H1 (cell line): ENCODE data around the gene SLC32A1. TPM values are rescaled to one million over a fixed set of nuclear protein-coding genes. Genes with fewer than 3 reads are reported as not detected.

ENCODE experiments used
- CTCF ChIA-PET: fragments of 300-600 bp; sonication (Branson Sonifier 250); formaldehyde crosslinking; loops from one replicate; lab custom pipeline; 2021; ENCODE audit not compliant: partially characterized antibody; lab: Charles Lee
- POLR2A ChIA-PET: fragments of 300-600 bp; sonication (Branson Sonifier 250); formaldehyde crosslinking; loops from one replicate; lab custom pipeline; 2021; ENCODE audit warnings: inconsistent platforms; ENCODE audit not compliant: partially characterized antibody; lab: Charles Lee
- DNase-seq, 2 experiments: peaks; one replicate each; pipeline versions ENCODE4 v3.0.0 to v3.0.0-alpha.2; 2010 to 2022; ENCODE audit warnings: low spot score in 2 of 2, low read depth in 1 of 2, mixed read lengths in 1 of 2
- FAIRE-seq: peaks from 2 replicates; lab custom pipeline; 2011; peaks lifted over from hg19 to GRCh38; lab: Jason Lieb, UNC
- H2AFZ ChIP-seq: 2 replicates; pipeline ENCODE4 v1.8.1; 2012; ENCODE audit warnings: low read length, inconsistent platforms
- H2AK5ac ChIP-seq: 2 replicates; pipeline ENCODE4 v1.6.1; 2013; ENCODE audit warnings: low read depth, low read length
- H2BK120ac ChIP-seq: replicated peaks from 2 replicates; pipeline ENCODE3; 2013; ENCODE audit warnings: low read depth, low read length, inconsistent platforms
- H2BK12ac ChIP-seq: 2 replicates; pipeline ENCODE4 v1.6.1; 2013; ENCODE audit warnings: low read depth, low read length
- H2BK15ac ChIP-seq: 2 replicates; pipeline ENCODE4 v1.6.1; 2013; ENCODE audit warnings: low read length
- H2BK20ac ChIP-seq: 2 replicates; pipeline ENCODE4 v1.6.1; 2013; ENCODE audit warnings: low read length
- H2BK5ac ChIP-seq: 2 replicates; pipeline ENCODE4 v1.6.1; 2013; ENCODE audit warnings: low read depth, low read length
- H3K14ac ChIP-seq: 2 replicates; pipeline ENCODE4 v1.6.1; 2013; ENCODE audit warnings: inconsistent platforms; ENCODE audit not compliant: insufficient read length
- H3K18ac ChIP-seq: 2 replicates; pipeline ENCODE4 v1.6.1; 2013; ENCODE audit warnings: low read length; ENCODE audit errors: extremely low read depth
- H3K23ac ChIP-seq: 2 replicates; pipeline ENCODE4 v1.6.1; 2013; ENCODE audit warnings: inconsistent platforms; ENCODE audit not compliant: insufficient read length
- H3K23me2 ChIP-seq: 2 replicates; pipeline ENCODE4 v1.6.1; 2013; ENCODE audit warnings: low read depth, low read length
- H3K27ac ChIP-seq: 2 replicates; pipeline ENCODE4 v1.6.1; 2011; ENCODE audit warnings: low read depth, low read length, inconsistent platforms
- H3K27me3 ChIP-seq, 4 experiments: replicated peaks in 1 of 4; 1 replicate in 1 of 4; 2 replicates in 3 of 4; pipeline versions ENCODE4 v1.6.1 to v1.8.1; 2011 to 2013; ENCODE audit warnings: low read length in 3 of 4, mild to moderate bottlenecking in 3 of 4, inconsistent platforms in 2 of 4, mixed read lengths in 2 of 4, moderate library complexity in 1 of 4; ENCODE audit not compliant: control insufficient read depth in 3 of 4, insufficient read depth in 3 of 4; ENCODE audit errors: extremely low read depth in 1 of 4
- H3K36me3 ChIP-seq, 4 experiments: 2 replicates each; pipeline versions ENCODE4 v1.6.1 to v1.8.1; 2011 to 2013; ENCODE audit warnings: mild to moderate bottlenecking in 4 of 4, low read length in 3 of 4, moderate library complexity in 2 of 4, control low read depth in 1 of 4, inconsistent platforms in 1 of 4; ENCODE audit not compliant: insufficient read depth in 4 of 4, control insufficient read depth in 2 of 4
- H3K4ac ChIP-seq: replicated peaks from 2 replicates; pipeline ENCODE3; 2013; ENCODE audit warnings: low read length, low read depth, mixed read lengths, inconsistent platforms; ENCODE audit not compliant: insufficient read length
- H3K4me1 ChIP-seq, 4 experiments: replicated peaks in 1 of 4; 1 replicate in 1 of 4; 2 replicates in 3 of 4; pipeline versions ENCODE4 v1.6.1 to v1.8.1; 2011 to 2013; ENCODE audit warnings: low read length in 3 of 4, inconsistent platforms in 2 of 4, mixed read lengths in 1 of 4; ENCODE audit not compliant: insufficient read depth in 4 of 4, control insufficient read depth in 3 of 4
- H3K4me2 ChIP-seq, 2 experiments: 2 replicates each; pipeline versions ENCODE4 v1.6.1 to v1.8.1; 2011 to 2013; ENCODE audit warnings: low read depth in 2 of 2, low read length in 2 of 2, control low read depth in 1 of 2, inconsistent platforms in 1 of 2, mild to moderate bottlenecking in 1 of 2; ENCODE audit not compliant: insufficient read depth in 1 of 2
- H3K4me3 ChIP-seq, 4 experiments: fragments of 200-600, 300-600 bp in 1 of 4; sonication (generic), shearing (Covaris generic), sonication (Bioruptor Twin) in 1 of 4; 2 replicates each; pipeline versions ENCODE4 v1.5.1 to v1.8.1; 2011 to 2016; ENCODE audit warnings: low read length in 4 of 4, low read depth in 3 of 4, control low read depth in 2 of 4, inconsistent platforms in 2 of 4, mild to moderate bottlenecking in 2 of 4, mixed read lengths in 1 of 4, moderate library complexity in 1 of 4; ENCODE audit not compliant: insufficient read depth in 2 of 4; ENCODE audit errors: extremely low read depth in 1 of 4
- H3K56ac ChIP-seq: replicated peaks from 2 replicates; pipeline ENCODE3; 2013; ENCODE audit warnings: low read depth, mild to moderate bottlenecking, mixed read lengths, low read length, inconsistent platforms; ENCODE audit not compliant: insufficient read length
- H3K79me1 ChIP-seq: 2 replicates; pipeline ENCODE4 v1.6.1; 2013; ENCODE audit warnings: low read depth, low read length, control low read depth
- H3K79me2 ChIP-seq, 2 experiments: 2 replicates each; pipeline versions ENCODE4 v1.6.1 to v1.8.1; 2012 to 2013; ENCODE audit warnings: low read length in 2 of 2, mild to moderate bottlenecking in 2 of 2, inconsistent platforms in 1 of 2; ENCODE audit not compliant: insufficient read depth in 2 of 2, control insufficient read depth in 1 of 2
- H3K9ac ChIP-seq, 4 experiments: replicated peaks in 1 of 4; 1 replicate in 1 of 4; 2 replicates in 3 of 4; pipeline versions ENCODE4 v1.6.1 to v1.8.1; 2011 to 2013; ENCODE audit warnings: low read depth in 3 of 4, low read length in 3 of 4, control low read depth in 2 of 4, mild to moderate bottlenecking in 2 of 4, moderate library complexity in 2 of 4, inconsistent platforms in 1 of 4; ENCODE audit errors: extremely low read depth in 1 of 4
- H3K9me3 ChIP-seq, 2 experiments: 2 replicates each; pipeline versions ENCODE4 v1.6.1 to v1.8.1; 2012 to 2013; ENCODE audit warnings: mild to moderate bottlenecking in 2 of 2, moderate library complexity in 2 of 2, control low read depth in 1 of 2, inconsistent platforms in 1 of 2, low read depth in 1 of 2, low read length in 1 of 2, mixed read lengths in 1 of 2; ENCODE audit not compliant: insufficient read depth in 2 of 2
- H4K20me1 ChIP-seq, 2 experiments: replicated peaks in 1 of 2; 2 replicates each; pipeline versions ENCODE3 to v1.8.1; 2011 to 2013; ENCODE audit warnings: inconsistent platforms in 2 of 2, low read length in 2 of 2, mild to moderate bottlenecking in 1 of 2; ENCODE audit not compliant: insufficient read depth in 2 of 2, control insufficient read depth in 1 of 2
- H4K5ac ChIP-seq: 2 replicates; pipeline ENCODE4 v1.6.1; 2013; ENCODE audit warnings: low read length, low read depth, mixed read lengths, inconsistent platforms; ENCODE audit not compliant: insufficient read length
- H4K8ac ChIP-seq: 2 replicates; pipeline ENCODE4 v1.8.0; 2013; ENCODE audit warnings: mild to moderate bottlenecking, moderate library complexity, low read length, inconsistent platforms; ENCODE audit not compliant: insufficient read depth; ENCODE audit errors: extremely low read depth
- H4K91ac ChIP-seq: replicated peaks from 2 replicates; pipeline ENCODE3; 2013; ENCODE audit warnings: low read length, mixed read lengths, inconsistent platforms; ENCODE audit not compliant: insufficient read length
- ATF3 ChIP-seq: IDR thresholded peaks from 2 replicates; pipeline ENCODE4 v1.6.1; 2011; ENCODE audit warnings: low read depth, mild to moderate bottlenecking, low read length; ENCODE audit not compliant: insufficient read depth
- CHD2 ChIP-seq: IDR thresholded peaks from 2 replicates; pipeline ENCODE4 v1.6.1; 2012; ENCODE audit warnings: low read length, improper control_type of control experiment
- EGR1 ChIP-seq: IDR thresholded peaks from 2 replicates; pipeline ENCODE4 v1.6.1; 2011; ENCODE audit warnings: low read depth, low read length, borderline replicate concordance
- POLR2A ChIP-seq, 2 experiments: IDR thresholded peaks; 1 replicate in 1 of 2; 2 replicates in 1 of 2; pipeline ENCODE4 v1.6.1; 2011; ENCODE audit warnings: low read depth in 2 of 2, low read length in 2 of 2, mild to moderate bottlenecking in 2 of 2; ENCODE audit errors: control extremely low read depth in 1 of 2
- RBBP5 ChIP-seq: IDR thresholded peaks from 2 replicates; pipeline ENCODE4 v1.7.1; 2012; ENCODE audit warnings: low read depth, mild to moderate bottlenecking, inconsistent platforms, low read length, moderate library complexity, borderline replicate concordance
- SAP30 ChIP-seq: fragments of 300-600 bp; sonication (generic); IDR thresholded peaks from 2 replicates; pipeline ENCODE4 v1.7.1; 2012; ENCODE audit warnings: low read length, moderate library complexity, mild to moderate bottlenecking, inconsistent platforms; ENCODE audit not compliant: insufficient read depth, insufficient replicate concordance
- SIX5 ChIP-seq: IDR thresholded peaks from 2 replicates; pipeline ENCODE4 v1.6.1; 2011; ENCODE audit warnings: mild to moderate bottlenecking, low read depth, low read length
- SP4 ChIP-seq: IDR thresholded peaks from 2 replicates; pipeline ENCODE4 v1.6.1; 2012; ENCODE audit warnings: low read length, inconsistent platforms
- SRF ChIP-seq: IDR thresholded peaks from 2 replicates; pipeline ENCODE4 v1.6.1; 2011; ENCODE audit warnings: mild to moderate bottlenecking, low read depth, low read length, moderate library complexity
- WGBS, 2 experiments: shearing (Covaris generic) in 1 of 2; methylation state at CpG; one replicate each; pipeline versions ENCODE4 v1.1.6 to v1.1.7; 2013 to 2015; ENCODE audit warnings: low lambda C conversion rate in 2 of 2, mixed read lengths in 2 of 2, inconsistent platforms in 1 of 2, low coverage in 1 of 2, missing lambda C conversion rate in 1 of 2; ENCODE audit not compliant: insufficient replicate concordance in 2 of 2, insufficient coverage in 1 of 2, insufficient read length in 1 of 2; ENCODE audit errors: extremely low coverage in 1 of 2, missing lambda C conversion rate in 1 of 2; 5-methylcytosine and 5-hydroxymethylcytosine counted together
- polyA plus RNA-seq, 7 experiments: library from polyadenylated mRNA; depleted of rRNA in 3 of 7; stranded (reverse) in 5 of 7; unstranded in 2 of 7; fragments of >200 nt in 5 of 7; fragments of 200-250 nt in 2 of 7; gene quantifications; 1 replicate in 5 of 7; 2 replicates in 1 of 7; 4 replicates in 1 of 7; pipeline versions ENCODE4 v1.2.1 to v1.2.3, GENCODE V29; 2011 to 2013; ENCODE audit warnings: missing spikeins in 2 of 7, mixed read lengths in 2 of 7
- total RNA-seq: library from RNA; stranded (reverse); fragmentation: NEBNext Ultra II Directional; extraction: Animal tissue kit (Norgen Biotek cat#: 25700); gene quantifications from 2 replicates; pipeline ENCODE4 v1.2.1, GENCODE V29; 2021
- TF ChIP-seq, protein P1 (sequence below): IDR thresholded peaks from 2 replicates; pipeline ENCODE4 v1.6.1; 2011; ENCODE audit warnings: low read length, improper control_type of control experiment
- TF ChIP-seq, protein P2 (sequence below): IDR thresholded peaks from 2 replicates; pipeline ENCODE4 v1.6.1; 2012; ENCODE audit warnings: inconsistent platforms
- TF ChIP-seq, protein P3 (sequence below): IDR thresholded peaks from 2 replicates; pipeline ENCODE4 v1.6.1; 2012; ENCODE audit warnings: inconsistent platforms

The SLC32A1 gene
- total and polyA plus RNA-seq, 2 of the 8 experiments (the other 6 are each of a cell fraction or from before 2014, with no cell fraction given), result 0.09 to 0.15 TPM

DNA sequence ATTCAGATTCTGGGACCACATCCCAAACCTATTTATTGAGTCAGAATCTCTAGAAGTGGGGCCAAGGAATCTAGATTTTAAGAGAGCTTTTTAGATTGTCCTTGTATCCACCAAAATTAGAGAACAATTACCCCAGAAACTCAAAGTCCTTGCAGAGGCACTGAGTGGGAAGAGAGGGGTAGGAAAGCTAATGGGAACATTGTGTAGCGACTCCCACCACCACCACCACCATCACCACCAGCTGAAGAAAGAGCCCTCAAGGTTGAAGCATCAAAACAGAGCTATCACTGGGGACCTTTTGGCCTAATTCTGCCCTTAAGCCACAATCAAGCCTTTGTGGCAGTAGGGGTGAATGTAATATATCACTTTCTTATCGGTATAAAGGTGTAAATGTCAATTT is 39.0 kb upstream of the SLC32A1 start:
- Histone ChIP-seq H3K4me1 (no peaks in the 10 kb centered on the region), H3K79me1 (no peaks in the 10 kb centered on the region), H3K27ac (no peak overlapping the region), H3K79me2 (no peaks in the 10 kb centered on the region), H3K4me2 (no peak overlapping the region), H3K36me3 (no peaks in the 10 kb centered on the region), H3K4me3 (no peak overlapping the region), H2BK15ac (no peak overlapping the region), H4K91ac (no peak overlapping the region), H2BK5ac (no peak overlapping the region), H3K23me2 (no peaks in the 10 kb centered on the region), H2BK12ac (no peak overlapping the region), H3K27me3 (peaks cover 0 to 9% (median 1%) of the 10 kb centered on the region in 4 experiments; a peak in 2 of 7 replicates), H4K5ac (no peak overlapping the region), H2BK20ac (no peak overlapping the region), H3K4ac (no peak overlapping the region), H3K14ac (no peak overlapping the region), H2AFZ (no peak overlapping the region), H4K20me1 (peaks cover 0 to 5% of the 10 kb centered on the region in 2 experiments), H2BK120ac (no peak overlapping the region), H3K23ac (no peak overlapping the region), H3K56ac (no peak overlapping the region), H2AK5ac (no peak overlapping the region), H3K9ac (no peak overlapping the region), H3K18ac (no peak overlapping the region), H3K9me3 (no peaks in the 10 kb centered on the region), H4K8ac (no peak overlapping the region)
- ChIA-PET POLR2A (interaction anchor here (1.3 kb wide), 1 partner anchor 21 kb away, joined by 4 read pairs; no protein-coding TSS in a partner anchor), CTCF (interaction anchor here (0.8 to 2.0 kb wide), 13 partner anchors 9 to 47 kb away, joined by 3 to 7 read pairs (median 3); no protein-coding TSS in a partner anchor)
- DNase-seq (no peak), FAIRE-seq (no peak)
- 79% methylated on average over 2 of the region's 2 CpGs; no CpG with 5 or more reads in 1 of the 2 experiments for WGBS, 2 experiments
- TF ChIP-seq, protein P1, sequence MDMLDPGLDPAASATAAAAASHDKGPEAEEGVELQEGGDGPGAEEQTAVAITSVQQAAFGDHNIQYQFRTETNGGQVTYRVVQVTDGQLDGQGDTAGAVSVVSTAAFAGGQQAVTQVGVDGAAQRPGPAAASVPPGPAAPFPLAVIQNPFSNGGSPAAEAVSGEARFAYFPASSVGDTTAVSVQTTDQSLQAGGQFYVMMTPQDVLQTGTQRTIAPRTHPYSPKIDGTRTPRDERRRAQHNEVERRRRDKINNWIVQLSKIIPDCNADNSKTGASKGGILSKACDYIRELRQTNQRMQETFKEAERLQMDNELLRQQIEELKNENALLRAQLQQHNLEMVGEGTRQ, result no peak
- TF ChIP-seq POLR2A (IDR thresholded peaks at IDR 0.05; ENCODE audit: control extremely low read depth in 1 of 2, low read depth in 2 of 2, low read length in 2 of 2) (no peak), SRF (no peak), EGR1 (no peak), CHD2 (no peak), SP4 (no peak), SIX5 (no peak), RBBP5 (no peak), SAP30 (no peak), ATF3 (no peak)
- TF ChIP-seq, protein P2, sequence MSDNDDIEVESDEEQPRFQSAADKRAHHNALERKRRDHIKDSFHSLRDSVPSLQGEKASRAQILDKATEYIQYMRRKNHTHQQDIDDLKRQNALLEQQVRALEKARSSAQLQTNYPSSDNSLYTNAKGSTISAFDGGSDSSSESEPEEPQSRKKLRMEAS, result no peak
- TF ChIP-seq, protein P3, sequence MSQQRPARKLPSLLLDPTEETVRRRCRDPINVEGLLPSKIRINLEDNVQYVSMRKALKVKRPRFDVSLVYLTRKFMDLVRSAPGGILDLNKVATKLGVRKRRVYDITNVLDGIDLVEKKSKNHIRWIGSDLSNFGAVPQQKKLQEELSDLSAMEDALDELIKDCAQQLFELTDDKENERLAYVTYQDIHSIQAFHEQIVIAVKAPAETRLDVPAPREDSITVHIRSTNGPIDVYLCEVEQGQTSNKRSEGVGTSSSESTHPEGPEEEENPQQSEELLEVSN, result no peak
